MM.1S (cell line): ENCODE data around the gene NR4A2.

Experiments
- DNase-seq: peaks from one replicate; pipeline ENCODE4 v3.0.0-alpha.2; 2015
- H2AFZ ChIP-seq: fragments of 300-600 bp; sonication (generic); 2 replicates; pipeline ENCODE4 v1.6.0; 2016; ENCODE audit warnings: antibody characterized with exemption, low read length
- H3F3A ChIP-seq: fragments of 300-600 bp; sonication (generic); 2 replicates; pipeline ENCODE4 v1.6.1; 2016; ENCODE audit warnings: mild to moderate bottlenecking, antibody characterized with exemption, low read length, moderate library complexity, mixed read lengths; ENCODE audit not compliant: insufficient read depth
- H3K27ac ChIP-seq: fragments of 300-600 bp; sonication (generic); 2 replicates; pipeline ENCODE4 v1.5.1; 2016; ENCODE audit warnings: mild to moderate bottlenecking, low read length
- H3K27me3 ChIP-seq: fragments of 300-600 bp; sonication (generic); replicated peaks from 2 replicates; pipeline ENCODE4 v1.6.0; 2016; ENCODE audit warnings: low read length; ENCODE audit not compliant: insufficient read depth
- H3K36me3 ChIP-seq: fragments of 300-600 bp; sonication (generic); replicated peaks from 2 replicates; pipeline ENCODE4 v1.6.1; 2016; ENCODE audit warnings: mild to moderate bottlenecking, low read length, mixed read lengths; ENCODE audit not compliant: insufficient read depth
- H3K4me1 ChIP-seq: fragments of 300-600 bp; sonication (generic); 2 replicates; pipeline ENCODE4 v1.6.1; 2016; ENCODE audit warnings: low read length, mixed read lengths
- H3K4me2 ChIP-seq: fragments of 300-600 bp; sonication (generic); 2 replicates; pipeline ENCODE4 v1.6.0; 2016; ENCODE audit warnings: low read depth, low read length
- H3K4me3 ChIP-seq: fragments of 300-600 bp; sonication (generic); 2 replicates; pipeline ENCODE4 v1.5.1; 2016; ENCODE audit warnings: low read length, mixed read lengths
- H3K79me2 ChIP-seq: fragments of 300-600 bp; sonication (generic); 2 replicates; pipeline ENCODE4 v1.6.1; 2016; ENCODE audit warnings: mixed run types, low read length, mixed read lengths
- H3K9ac ChIP-seq: fragments of 300-600 bp; sonication (generic); 2 replicates; pipeline ENCODE4 v1.6.1; 2016; ENCODE audit warnings: low read length, mixed read lengths
- H3K9me2 ChIP-seq: fragments of 300-600 bp; sonication (generic); replicated peaks from 2 replicates; pipeline ENCODE4 v1.6.1; 2016; ENCODE audit warnings: mild to moderate bottlenecking, low read length, mixed read lengths; ENCODE audit not compliant: insufficient read depth
- H3K9me3 ChIP-seq: fragments of 300-600 bp; sonication (generic); replicated peaks from 2 replicates; pipeline ENCODE4 v1.6.1; 2016; ENCODE audit warnings: mild to moderate bottlenecking, low read length, mixed read lengths; ENCODE audit not compliant: insufficient read depth
- H4K20me1 ChIP-seq: fragments of 300-600 bp; sonication (generic); 2 replicates; pipeline ENCODE4 v1.6.1; 2016; ENCODE audit warnings: mild to moderate bottlenecking, low read length, moderate library complexity, mixed read lengths; ENCODE audit not compliant: insufficient read depth
- EZH2 ChIP-seq: fragments of 300-600 bp; sonication (generic); optimal IDR thresholded peaks from 2 replicates; pipeline ENCODE3; 2017; ENCODE audit warnings: low read depth, mild to moderate bottlenecking, antibody characterized with exemption, low read length, mixed read lengths
- EZH2phosphoT487 ChIP-seq: fragments of 300-600 bp; sonication (generic); IDR thresholded peaks from 2 replicates; pipeline ENCODE4 v1.6.1; 2018; ENCODE audit warnings: antibody characterized with exemption, low read length
- TF ChIP-seq, protein P1 (sequence below): fragments of 300-600 bp; sonication (generic); IDR thresholded peaks from 2 replicates; pipeline ENCODE4 v1.5.1; 2016; ENCODE audit warnings: antibody characterized with exemption, low read length, mixed read lengths

The NR4A2 gene

DNA sequence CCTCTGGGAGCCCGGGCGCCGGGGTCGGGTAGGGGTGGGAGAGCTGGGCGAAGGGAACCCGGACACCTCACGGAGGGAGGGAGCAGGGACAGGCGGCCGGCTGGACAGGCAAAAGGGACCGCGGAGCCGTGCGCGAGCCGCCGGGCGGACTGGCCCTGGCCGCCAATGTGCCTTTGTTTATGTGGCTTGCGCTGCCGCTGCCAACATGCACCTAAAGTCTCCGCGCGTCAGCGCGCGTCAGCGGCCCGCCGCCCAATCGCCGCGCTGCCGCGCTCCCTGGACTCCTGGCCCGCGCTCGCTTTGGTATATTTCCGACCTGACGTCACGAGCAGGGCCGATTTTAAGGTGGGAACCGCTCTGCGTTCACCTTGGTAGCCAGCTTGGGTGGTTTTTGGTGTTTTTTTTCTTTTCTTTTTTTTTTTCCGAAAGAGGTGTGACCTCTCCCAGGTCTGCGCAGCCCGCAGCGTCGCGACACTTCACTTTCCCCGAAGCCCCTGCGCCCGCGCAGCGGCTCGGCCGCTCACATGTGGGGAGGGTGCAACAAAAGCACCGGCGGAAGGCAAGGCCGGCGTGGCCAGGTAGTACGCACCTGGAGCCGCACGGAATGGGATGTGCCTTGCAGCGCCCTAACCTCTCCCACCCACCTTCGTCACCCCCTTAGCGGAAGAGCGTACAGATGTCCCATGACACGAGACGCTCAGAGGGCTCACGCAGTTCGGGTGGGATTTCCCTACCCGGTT, at the start of gene NR4A2:
Gene NR4A2 (minus strand): TSS at position 188 of the 740 bp plus-strand sequence. CDS start 2,535 bp downstream, outside the sequence.
- no peaks in the 10 kb centered on the region for H3K9me2 ChIP-seq
- H2AFZ ChIP-seq = peak within 1 kb of the TSS; percentile 41
- H3K27me3 ChIP-seq = no peaks in the 10 kb centered on the region
- H3K79me2 ChIP-seq = no peaks in the 10 kb centered on the region
- H3K36me3 ChIP-seq = no peaks in the 10 kb centered on the region
- H3K9me3 ChIP-seq = no peaks in the 10 kb centered on the region
- peak within 1 kb of the TSS; percentile 97 for H3K9ac ChIP-seq
- DNase-seq = peak; percentile 85
- peak within 1 kb of the TSS; percentile 76 for H3K4me3 ChIP-seq
- peaks cover 5% of the 10 kb centered on the region for H3K4me1 ChIP-seq
- H4K20me1 ChIP-seq = no peaks in the 10 kb centered on the region
- peak within 1 kb of the TSS; percentile 90 for H3K4me2 ChIP-seq
- no peak for TF ChIP-seq EZH2phosphoT487
- TF ChIP-seq, protein P1, sequence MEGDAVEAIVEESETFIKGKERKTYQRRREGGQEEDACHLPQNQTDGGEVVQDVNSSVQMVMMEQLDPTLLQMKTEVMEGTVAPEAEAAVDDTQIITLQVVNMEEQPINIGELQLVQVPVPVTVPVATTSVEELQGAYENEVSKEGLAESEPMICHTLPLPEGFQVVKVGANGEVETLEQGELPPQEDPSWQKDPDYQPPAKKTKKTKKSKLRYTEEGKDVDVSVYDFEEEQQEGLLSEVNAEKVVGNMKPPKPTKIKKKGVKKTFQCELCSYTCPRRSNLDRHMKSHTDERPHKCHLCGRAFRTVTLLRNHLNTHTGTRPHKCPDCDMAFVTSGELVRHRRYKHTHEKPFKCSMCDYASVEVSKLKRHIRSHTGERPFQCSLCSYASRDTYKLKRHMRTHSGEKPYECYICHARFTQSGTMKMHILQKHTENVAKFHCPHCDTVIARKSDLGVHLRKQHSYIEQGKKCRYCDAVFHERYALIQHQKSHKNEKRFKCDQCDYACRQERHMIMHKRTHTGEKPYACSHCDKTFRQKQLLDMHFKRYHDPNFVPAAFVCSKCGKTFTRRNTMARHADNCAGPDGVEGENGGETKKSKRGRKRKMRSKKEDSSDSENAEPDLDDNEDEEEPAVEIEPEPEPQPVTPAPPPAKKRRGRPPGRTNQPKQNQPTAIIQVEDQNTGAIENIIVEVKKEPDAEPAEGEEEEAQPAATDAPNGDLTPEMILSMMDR = no peak
- TF ChIP-seq EZH2 = no peak
- H3F3A ChIP-seq = peaks cover 18% of the 10 kb centered on the region
- H3K27ac ChIP-seq = peak within 1 kb of the TSS; percentile 93

DNA sequence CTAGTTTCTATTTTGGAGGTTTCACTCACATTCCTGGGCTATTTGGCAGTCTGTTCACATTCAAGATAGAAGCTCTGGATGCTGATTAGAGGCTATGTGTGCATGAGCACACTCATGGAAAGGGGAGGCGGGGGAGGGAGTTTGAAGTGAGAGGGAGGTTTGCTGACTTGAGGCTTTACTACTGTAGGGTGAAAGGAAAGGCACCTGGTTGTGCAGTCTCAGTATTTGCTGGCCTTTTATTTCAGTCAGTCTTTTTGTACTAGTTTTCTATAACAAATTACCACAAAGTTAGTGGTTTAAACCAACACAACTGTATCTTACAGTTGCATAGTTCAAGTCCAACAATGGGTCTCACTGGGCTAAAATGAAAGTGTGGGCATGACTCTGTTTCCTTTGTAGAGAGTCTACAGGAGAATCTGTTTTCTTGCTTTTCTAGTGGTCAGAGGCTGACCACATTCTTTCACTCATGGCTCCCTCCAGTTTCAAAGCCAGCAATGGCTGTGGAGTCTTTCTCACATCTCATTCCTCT, 47.7 kb upstream of the NR4A2 start:
- Histone ChIP-seq H3K4me2 (peak overlapping the region; percentile 20; the same call in 1 of the 2 replicates), H4K20me1 (no peaks in the 10 kb centered on the region), H3K9me2 (no peaks in the 10 kb centered on the region), H3K9me3 (no peaks in the 10 kb centered on the region), H3K36me3 (no peaks in the 10 kb centered on the region), H2AFZ (no peak overlapping the region), H3K27me3 (no peaks in the 10 kb centered on the region; the same call in 1 of the 2 replicates), H3K9ac (no peak overlapping the region), H3F3A (peaks cover 14% of the 10 kb centered on the region), H3K79me2 (no peaks in the 10 kb centered on the region), H3K4me3 (no peak overlapping the region), H3K27ac (no peak overlapping the region), H3K4me1 (peaks cover 15% of the 10 kb centered on the region)
- TF ChIP-seq EZH2phosphoT487 (peak; percentile 35; the same call in 1 of the 2 replicates), EZH2 (no peak)
- TF ChIP-seq, protein P1 = no peak
- peak; percentile 83 for DNase-seq

DNA sequence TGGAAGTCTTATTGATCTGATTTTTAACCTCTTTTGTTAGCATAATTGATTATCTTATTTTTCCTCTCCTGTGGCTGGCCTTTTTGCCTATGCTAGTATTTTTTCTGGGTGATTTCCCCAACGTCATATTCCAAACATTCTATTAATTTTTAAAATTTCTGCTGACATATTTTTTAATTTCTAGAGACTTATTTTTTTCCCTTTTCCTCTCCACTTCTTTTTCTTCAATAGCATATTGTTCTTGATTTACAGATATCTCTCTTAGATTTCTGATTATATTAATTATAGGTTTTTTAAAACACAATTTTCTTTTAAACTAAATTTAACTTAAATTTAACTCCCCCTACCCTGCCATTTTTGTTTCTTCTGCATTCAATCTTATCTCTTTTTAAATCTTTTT, 47.2 kb upstream of the NR4A2 start:
- Histone ChIP-seq H4K20me1 (no peaks in the 10 kb centered on the region), H3K9ac (no peak overlapping the region), H3K4me3 (no peak overlapping the region), H3K4me1 (peaks cover 15% of the 10 kb centered on the region), H3F3A (peaks cover 14% of the 10 kb centered on the region), H3K27me3 (no peaks in the 10 kb centered on the region; the same call in 1 of the 2 replicates), H3K36me3 (no peaks in the 10 kb centered on the region), H3K9me2 (no peaks in the 10 kb centered on the region), H3K4me2 (peak overlapping the region; percentile 20; the same call in 1 of the 2 replicates), H3K9me3 (no peaks in the 10 kb centered on the region), H3K27ac (no peak overlapping the region), H2AFZ (no peak overlapping the region), H3K79me2 (no peaks in the 10 kb centered on the region)
- TF ChIP-seq EZH2phosphoT487 (no peak), EZH2 (no peak)
- TF ChIP-seq, protein P1 = no peak
- DNase-seq = no peak
